SU-DHL-6 (cell line): ENCODE data around the gene BHLHE23.

ENCODE experiments used
- H2AFZ ChIP-seq: fragments of 200-600 bp; sonication (generic); 2 replicates; pipeline ENCODE4 v1.6.1; 2014; ENCODE audit warnings: low read depth, mild to moderate bottlenecking, moderate library complexity, mixed read lengths, antibody characterized with exemption, low read length; ENCODE audit not compliant: severe bottlenecking
- H3F3A ChIP-seq: fragments of 200-600 bp; shearing (Covaris generic); 2 replicates; pipeline ENCODE4 v1.6.0; 2016; ENCODE audit warnings: antibody characterized with exemption, mild to moderate bottlenecking; ENCODE audit not compliant: insufficient read depth
- H3K27ac ChIP-seq: fragments of 200-600 bp; sonication (generic); 2 replicates; pipeline ENCODE4 v1.5.1; 2016; ENCODE audit warnings: low read depth, mild to moderate bottlenecking, low read length, moderate library complexity, mixed read lengths
- H3K27me3 ChIP-seq: fragments of 200-600 bp; sonication (generic), shearing (Covaris generic); 2 replicates; pipeline ENCODE4 v1.6.0; 2014; ENCODE audit warnings: mild to moderate bottlenecking, low read length
- H3K36me3 ChIP-seq: fragments of 200-600 bp; sonication (generic); 2 replicates; pipeline ENCODE4 v1.6.1; 2014; ENCODE audit warnings: mild to moderate bottlenecking, low read length, mixed read lengths
- H3K4me2 ChIP-seq: fragments of 300-600, 200-600 bp; shearing (Covaris generic), sonication (generic); 2 replicates; pipeline ENCODE4 v1.6.0; 2014; ENCODE audit warnings: low read length, low read depth, mild to moderate bottlenecking; ENCODE audit not compliant: poor library complexity, severe bottlenecking
- H3K4me3 ChIP-seq: fragments of 200-600 bp; sonication (generic); 2 replicates; pipeline ENCODE4 v1.5.1; 2014; ENCODE audit warnings: antibody characterized with exemption, low read length, mild to moderate bottlenecking, mixed read lengths; ENCODE audit not compliant: insufficient read depth, poor library complexity, severe bottlenecking
- H3K79me2 ChIP-seq: fragments of 200-600 bp; sonication (generic); 2 replicates; pipeline ENCODE4 v1.6.1; 2014; ENCODE audit warnings: mild to moderate bottlenecking, low read length, moderate library complexity; ENCODE audit not compliant: insufficient read depth
- H3K9ac ChIP-seq: fragments of 200-600 bp; sonication (generic); 2 replicates; pipeline ENCODE4 v1.7.0; 2014; ENCODE audit warnings: mild to moderate bottlenecking, low read length
- H3K9me2 ChIP-seq: fragments of 200-600 bp; sonication (generic); replicated peaks from 2 replicates; pipeline ENCODE4 v1.6.1; 2014; ENCODE audit warnings: low read length; ENCODE audit not compliant: insufficient read depth
- H3K9me3 ChIP-seq: fragments of 200-600 bp; sonication (generic); 2 replicates; pipeline ENCODE4 v1.6.1; 2014; ENCODE audit warnings: low read length, mixed read lengths; ENCODE audit not compliant: insufficient read depth
- H4K20me1 ChIP-seq: fragments of 200-600 bp; sonication (generic); 2 replicates; pipeline ENCODE4 v1.6.1; 2014; ENCODE audit warnings: low read depth, mild to moderate bottlenecking, antibody characterized with exemption, low read length, moderate library complexity, mixed read lengths
- CTCF ChIP-seq: fragments of 200-600 bp; sonication (generic); IDR thresholded peaks from one replicate; pipeline ENCODE4 v1.5.1; 2017; ENCODE audit warnings: antibody characterized with exemption, mild to moderate bottlenecking, low read length, moderate library complexity; ENCODE audit not compliant: insufficient read depth, poor library complexity, severe bottlenecking
- EZH2phosphoT487 ChIP-seq: fragments of 200-600 bp; sonication (generic), shearing (Covaris generic); conservative IDR thresholded peaks from 2 replicates; pipeline ENCODE4 v1.6.1; 2018; ENCODE audit warnings: mild to moderate bottlenecking, antibody characterized with exemption, low read length, moderate library complexity, mixed read lengths

BHLHE23 gene

GRCh38 chr20:63031251-63032014 is 24.7 kb upstream of the BHLHE23 start:
- TF ChIP-seq CTCF (no peak), EZH2phosphoT487 (no peak)
- Histone ChIP-seq H3K36me3 (no peaks in the 10 kb centered on the region), H3K4me3 (no peak overlapping the region), H3F3A (no peaks in the 10 kb centered on the region), H3K4me2 (no peak overlapping the region), H3K79me2 (no peaks in the 10 kb centered on the region), H4K20me1 (no peaks in the 10 kb centered on the region), H3K9ac (no peak overlapping the region), H3K9me3 (no peaks in the 10 kb centered on the region), H3K27me3 (no peaks in the 10 kb centered on the region), H3K9me2 (no peaks in the 10 kb centered on the region), H3K27ac (no peak overlapping the region), H2AFZ (no peak overlapping the region)

- H3K4me3 ChIP-seq, result no peak overlapping the region
Observed at GRCh38 chr20:63029358-63030121, 22.8 kb upstream of the BHLHE23 start.

GRCh38 chr20:63028461-63028921 is 21.7 kb upstream of the BHLHE23 start:
- Histone ChIP-seq H3K36me3 (no peaks in the 10 kb centered on the region), H3F3A (no peaks in the 10 kb centered on the region), H3K4me3 (no peak overlapping the region), H4K20me1 (no peaks in the 10 kb centered on the region), H3K27me3 (no peaks in the 10 kb centered on the region), H3K27ac (no peak overlapping the region), H3K9me2 (no peaks in the 10 kb centered on the region), H3K9ac (no peak overlapping the region), H3K4me2 (no peak overlapping the region), H2AFZ (no peak overlapping the region), H3K9me3 (no peaks in the 10 kb centered on the region), H3K79me2 (no peaks in the 10 kb centered on the region)
- no peak for TF ChIP-seq CTCF
- no peak for TF ChIP-seq EZH2phosphoT487

More at GRCh38 chr20:63029358-63030121, 22.8 kb upstream of the BHLHE23 start:
- Histone ChIP-seq H3F3A (no peaks in the 10 kb centered on the region), H3K4me2 (no peak overlapping the region), H2AFZ (no peak overlapping the region), H3K9me3 (no peaks in the 10 kb centered on the region), H3K9ac (no peak overlapping the region), H3K9me2 (no peaks in the 10 kb centered on the region), H4K20me1 (no peaks in the 10 kb centered on the region), H3K27me3 (no peaks in the 10 kb centered on the region), H3K36me3 (no peaks in the 10 kb centered on the region), H3K27ac (no peak overlapping the region), H3K79me2 (no peaks in the 10 kb centered on the region)
- no peak for TF ChIP-seq EZH2phosphoT487
- no peak for TF ChIP-seq CTCF
